Measurements from ENCODE around the gene ZFPM1. TPM values are rescaled to one million over a fixed set of nuclear protein-coding genes. Genes with fewer than 3 reads are reported as not detected.

Gene ZFPM1
- 5.0 to 9.3 TPM (median 8.8 TPM) in 5 replicates for total RNA-seq (2022; extraction: Qiagen RNA extraction; ENCODE audit: low read depth)

GRCh38 chr16:88453217-88453531 is at the start of gene ZFPM1:
ZFPM1 (plus strand) TSS chr16:88453280; CDS start chr16:88453639, 359 bp downstream.

DNA sequence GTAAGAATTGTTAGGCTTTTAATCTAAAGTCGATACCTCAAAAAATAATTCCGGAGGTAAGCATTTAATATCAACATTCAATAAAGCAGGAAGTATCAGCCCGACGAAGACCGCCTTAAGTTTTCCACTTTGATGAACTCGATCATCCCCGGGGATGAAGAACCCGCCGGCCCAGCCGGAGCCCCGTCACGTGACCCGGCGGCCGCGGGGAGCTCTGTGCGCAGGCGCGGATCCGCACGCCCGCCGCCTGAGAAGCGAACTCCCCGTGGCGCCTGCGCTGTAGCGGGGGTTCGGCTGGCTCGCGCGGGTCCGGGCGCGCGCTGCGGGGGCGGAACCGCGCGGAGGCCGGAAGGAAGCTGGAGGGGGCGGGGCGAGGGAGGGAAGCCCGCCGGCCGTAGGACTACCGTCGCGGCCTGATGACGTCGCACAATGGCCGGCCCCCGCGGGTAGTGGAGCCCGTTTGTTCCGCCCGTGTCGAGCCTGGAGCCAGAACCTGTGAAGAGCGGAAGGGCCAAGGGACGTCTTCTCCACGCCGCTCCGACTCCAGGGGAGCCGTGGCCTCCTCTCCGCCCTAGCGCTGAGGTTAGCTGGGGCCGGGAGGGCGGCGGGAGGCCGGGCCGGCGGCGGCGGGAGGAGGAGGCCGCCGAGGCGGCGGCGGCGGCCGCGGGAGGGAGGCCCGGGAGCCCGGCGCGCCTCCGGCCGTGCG is 117.1 kb downstream of the ZFPM1 start, which contains the start of gene ZC3H18:
Gene ZC3H18, plus strand, starts transcription at position 419 of the 706 bp plus-strand sequence. CDS start 6,721 bp downstream, outside the sequence.

Other genes starting within 250 kb of the ZFPM1 start
- 12.2 to 15.2 TPM (median 14.2 TPM) in 5 replicates for gene ZNF469, start 70.3 kb upstream of the ZFPM1 start, total RNA-seq (2022; extraction: Qiagen RNA extraction; ENCODE audit: low read depth)
- 46.1 to 59.8 TPM (median 53.6 TPM) in 5 replicates for gene ZC3H18, start 117.1 kb downstream of the ZFPM1 start, total RNA-seq (2022; extraction: Qiagen RNA extraction; ENCODE audit: low read depth)
- gene IL17C, start 185.3 kb downstream of the ZFPM1 start, total RNA-seq (2022; extraction: Qiagen RNA extraction; ENCODE audit: low read depth), result not detected in 5 replicates
- gene CYBA, start 197.8 kb downstream of the ZFPM1 start, total RNA-seq (2022; extraction: Qiagen RNA extraction; ENCODE audit: low read depth), result 238 to 286 TPM (median 248 TPM) in 5 replicates
- gene MVD, start 209.8 kb downstream of the ZFPM1 start, total RNA-seq (2022; extraction: Qiagen RNA extraction; ENCODE audit: low read depth), result 18.7 to 24.5 TPM (median 21.0 TPM) in 5 replicates
- 0.11 to 0.26 TPM (median 0.15 TPM) in 5 replicates for gene SNAI3, start 233.2 kb downstream of the ZFPM1 start, total RNA-seq (2022; extraction: Qiagen RNA extraction; ENCODE audit: low read depth)

Measured in A549 treated with DMSO at 1 μM for 4 hours (cell line).